HG03025 (cell line): ENCODE data around the gene PPL.

Source experiments
- ATAC-seq: cut with Tn5 transposase; IDR thresholded peaks from one replicate; pipeline ENCODE4 v1.9.1; 2021; ENCODE audit warnings: mild to moderate bottlenecking, moderate library complexity; ENCODE audit not compliant: unreplicated experiment, low FRiP score

The PPL gene

DNA sequence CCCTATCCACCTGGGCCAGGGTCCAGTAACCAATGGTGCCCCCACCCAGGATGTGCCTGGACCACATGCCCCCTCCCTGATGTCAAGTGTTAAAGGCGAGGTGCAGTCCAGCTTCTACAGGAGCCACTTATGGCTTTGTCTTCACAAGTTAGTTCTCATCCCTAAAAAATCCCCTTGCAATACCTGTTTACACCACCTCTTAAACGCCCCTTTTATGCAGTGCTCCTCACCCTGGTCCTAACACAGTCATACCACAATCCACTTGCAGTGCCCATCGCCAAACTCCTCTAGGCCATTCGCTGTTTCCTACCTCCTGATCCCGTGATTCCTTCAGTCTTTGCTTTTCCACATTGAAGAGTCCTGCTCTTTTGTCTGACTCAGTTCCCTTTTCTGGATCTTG, 97.0 kb downstream of the PPL start:
- ATAC-seq: no peak

DNA sequence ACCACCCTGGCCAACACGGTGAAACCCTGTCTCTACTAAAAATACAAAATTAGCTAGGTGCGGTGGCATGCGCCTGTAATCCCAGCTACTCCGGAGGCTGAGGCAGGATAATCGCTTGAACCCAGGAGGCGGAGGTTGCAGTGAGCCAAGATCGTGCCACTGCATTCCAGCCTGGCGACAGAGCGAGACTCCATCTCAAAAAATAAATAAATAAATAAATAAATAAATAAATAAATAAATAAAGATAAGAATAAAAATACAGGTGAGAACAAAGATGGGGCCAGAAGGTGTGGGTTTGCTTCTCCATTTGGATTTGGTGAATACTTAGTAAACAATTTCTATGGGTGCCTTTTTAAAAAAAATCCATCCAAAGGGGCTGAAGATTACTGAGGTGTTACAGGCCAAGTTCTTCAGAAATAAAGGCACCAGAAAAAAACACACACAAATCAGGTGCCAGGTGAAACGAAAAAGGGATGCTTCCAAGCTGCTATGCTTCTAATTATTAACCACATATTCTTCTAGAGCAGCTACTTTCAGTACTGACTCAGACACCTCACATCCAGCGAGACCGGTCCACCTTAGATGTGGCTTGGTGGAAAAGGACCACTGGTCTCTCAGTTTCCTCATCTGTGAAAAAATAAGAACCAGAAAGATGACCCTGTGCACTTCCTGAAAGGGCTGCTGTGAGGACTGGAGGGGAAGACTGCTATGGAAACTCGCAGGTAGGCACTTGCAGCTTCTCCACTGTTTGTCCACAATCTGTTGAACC, 99.0 kb downstream of the PPL start:
- no peak for ATAC-seq

DNA sequence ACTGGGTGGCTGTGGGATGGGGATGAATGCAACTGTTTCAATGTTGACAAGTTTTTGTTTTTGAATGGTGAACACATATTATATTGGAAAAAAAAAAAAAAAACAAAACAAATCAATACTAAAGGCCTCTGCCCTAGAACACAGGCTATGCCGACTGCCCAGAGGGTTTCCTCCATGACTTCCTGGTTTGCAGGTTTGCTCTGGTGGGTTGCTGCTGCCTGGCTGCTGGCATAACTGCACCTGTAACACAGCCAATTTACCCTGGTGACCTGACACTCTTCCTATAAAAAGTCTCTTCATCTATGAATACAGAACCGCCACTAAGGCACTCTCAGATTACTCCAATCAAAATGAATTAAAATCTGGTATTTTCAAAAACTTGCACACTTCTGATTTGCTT, 100.2 kb downstream of the PPL start:
- ATAC-seq: no peak

DNA sequence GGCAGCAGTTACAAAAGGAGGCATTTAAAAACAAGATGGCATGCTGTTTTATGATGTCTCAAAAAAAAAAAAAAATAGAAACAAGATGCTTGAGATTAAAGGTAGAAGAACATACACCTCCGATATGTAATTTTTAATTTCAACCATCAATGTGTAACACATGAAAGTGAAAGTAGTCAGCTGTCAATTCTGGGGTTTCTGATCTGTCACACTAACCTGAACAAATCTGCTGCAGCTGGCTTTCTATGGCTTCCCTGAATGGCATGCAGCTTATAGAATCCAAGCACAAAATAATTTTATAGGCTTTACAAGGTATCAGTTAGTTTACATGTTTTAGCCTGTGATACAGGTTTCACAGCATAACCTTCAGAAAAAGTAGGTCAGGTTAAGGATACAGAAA, 103.4 kb downstream of the PPL start:
- ATAC-seq: no peak

DNA sequence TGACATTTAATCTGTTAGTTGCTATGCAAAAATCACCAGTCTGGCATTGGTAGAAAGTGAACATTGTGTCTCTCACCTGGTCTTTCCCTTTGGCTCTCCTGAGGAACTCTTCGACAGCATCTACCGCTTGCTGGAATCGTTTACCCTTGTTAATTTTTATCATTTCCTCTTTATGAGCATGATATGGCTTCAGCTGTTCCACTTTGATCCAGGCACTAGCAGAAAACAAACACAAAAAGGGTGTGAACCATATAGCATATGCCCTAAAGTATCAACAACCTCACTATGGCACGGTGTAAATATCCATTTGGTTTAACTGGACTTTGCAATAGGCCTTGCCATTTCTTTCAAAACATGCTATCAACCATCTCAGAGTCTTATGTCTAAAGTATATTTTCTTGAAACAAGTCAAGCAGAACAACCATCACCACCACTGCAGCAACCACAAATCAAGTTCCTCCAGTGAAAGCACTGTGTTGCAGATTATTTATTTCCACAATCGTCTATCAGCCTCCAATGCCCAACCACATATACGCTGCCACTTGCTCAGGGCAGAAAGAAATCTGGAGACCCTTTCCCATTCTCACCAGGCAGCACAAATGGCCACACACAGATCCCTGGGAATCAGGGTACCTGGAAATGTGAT, 104.1 kb downstream of the PPL start:
- ATAC-seq: no peak
